Mesendoderm (in vitro differentiated cells): ENCODE measurements around the gene NLRC5.
"Not testable (repeated sequence)": the region's sequence is repeated elsewhere in the genome, so short reads cannot be mapped to it uniquely, and the experiment has no call there.

Experiments used
- DNase-seq: peaks from one replicate; pipeline ENCODE4 v3.0.0; 2013
- H2AK5ac ChIP-seq: 2 replicates; pipeline ENCODE4 v1.6.1; 2013; ENCODE audit warnings: low read length, inconsistent platforms
- H2BK120ac ChIP-seq: 2 replicates; pipeline ENCODE4 v1.6.1; 2013; ENCODE audit warnings: low read depth, mild to moderate bottlenecking, low read length, moderate library complexity, mixed read lengths
- H2BK15ac ChIP-seq: replicated peaks from 2 replicates; pipeline ENCODE4 v1.6.1; 2013; ENCODE audit warnings: low read depth, mild to moderate bottlenecking, moderate library complexity
- H2BK5ac ChIP-seq: 2 replicates; pipeline ENCODE4 v1.6.1; 2013; ENCODE audit warnings: low read length, inconsistent platforms
- H3K18ac ChIP-seq: 2 replicates; pipeline ENCODE4 v1.6.1; 2013; ENCODE audit warnings: mild to moderate bottlenecking, low read length, mixed read lengths
- H3K23ac ChIP-seq: one replicate; pipeline ENCODE4 v1.6.1; 2013; ENCODE audit warnings: low read length
- H3K27ac ChIP-seq: 2 replicates; pipeline ENCODE4 v1.5.1; 2013; ENCODE audit warnings: low read depth, mild to moderate bottlenecking, inconsistent platforms, low read length, moderate library complexity
- H3K27me3 ChIP-seq: 2 replicates; pipeline ENCODE4 v1.6.1; 2013; ENCODE audit warnings: low read length, control low read depth, mild to moderate bottlenecking, inconsistent platforms; ENCODE audit not compliant: insufficient read depth, poor library complexity
- H3K36me3 ChIP-seq: 2 replicates; pipeline ENCODE4 v1.6.1; 2013; ENCODE audit warnings: low read length, inconsistent platforms; ENCODE audit not compliant: control insufficient read depth, insufficient read depth
- H3K4ac ChIP-seq: one replicate; pipeline ENCODE4 v1.6.1; 2013; ENCODE audit warnings: low read depth, mild to moderate bottlenecking, low read length, moderate library complexity
- H3K4me1 ChIP-seq: 2 replicates; pipeline ENCODE4 v1.6.1; 2013; ENCODE audit warnings: low read depth, low read length, inconsistent platforms; ENCODE audit not compliant: control insufficient read depth
- H3K4me2 ChIP-seq: 2 replicates; pipeline ENCODE4 v1.6.1; 2013; ENCODE audit warnings: low read length
- H3K4me3 ChIP-seq: 2 replicates; pipeline ENCODE4 v1.5.1; 2013; ENCODE audit warnings: mild to moderate bottlenecking, low read length
- H3K56ac ChIP-seq: one replicate; pipeline ENCODE4 v1.6.1; 2013; ENCODE audit warnings: low read length
- H3K79me1 ChIP-seq: 2 replicates; pipeline ENCODE4 v1.6.1; 2013; ENCODE audit warnings: low read length, inconsistent platforms
- H3K79me2 ChIP-seq: 2 replicates; pipeline ENCODE4 v1.6.1; 2013; ENCODE audit warnings: mild to moderate bottlenecking, low read length; ENCODE audit not compliant: control insufficient read depth, insufficient read depth
- H3K9ac ChIP-seq: 2 replicates; pipeline ENCODE4 v1.6.1; 2013; ENCODE audit warnings: low read length, inconsistent platforms
- H4K5ac ChIP-seq: one replicate; pipeline ENCODE4 v1.6.1; 2013; ENCODE audit warnings: low read length
- H4K8ac ChIP-seq: one replicate; pipeline ENCODE4 v1.6.1; 2013; ENCODE audit warnings: low read depth, mild to moderate bottlenecking, control low read depth, low read length, moderate library complexity
- WGBS: extraction: QIAGEN DNeasy Blood & Tissue Kit; methylation state at CpG from one replicate; pipeline ENCODE4 v1.1.7; 2013; ENCODE audit warnings: low lambda C conversion rate, missing lambda C conversion rate; ENCODE audit not compliant: insufficient coverage; ENCODE audit errors: extremely low coverage; 5-methylcytosine and 5-hydroxymethylcytosine counted together

The NLRC5 gene

DNA sequence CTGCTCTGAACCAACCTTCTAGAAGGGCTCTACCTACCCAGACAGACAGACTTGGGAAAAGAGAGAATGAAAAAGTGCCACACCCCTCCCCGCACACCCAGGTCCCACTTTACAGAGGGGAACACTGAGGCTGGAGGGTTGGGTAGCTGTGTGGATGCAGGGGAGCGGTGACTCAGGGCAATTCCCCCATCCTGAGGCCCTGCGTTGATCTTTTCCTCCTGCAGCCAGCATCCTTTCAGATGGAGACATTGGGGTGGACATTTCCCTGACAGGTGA, 17.7 kb upstream of the NLRC5 start:
- no peak overlapping the region for H3K4ac ChIP-seq
- WGBS, result no CpG with 5 or more reads among the region's 3 CpGs

DNA sequence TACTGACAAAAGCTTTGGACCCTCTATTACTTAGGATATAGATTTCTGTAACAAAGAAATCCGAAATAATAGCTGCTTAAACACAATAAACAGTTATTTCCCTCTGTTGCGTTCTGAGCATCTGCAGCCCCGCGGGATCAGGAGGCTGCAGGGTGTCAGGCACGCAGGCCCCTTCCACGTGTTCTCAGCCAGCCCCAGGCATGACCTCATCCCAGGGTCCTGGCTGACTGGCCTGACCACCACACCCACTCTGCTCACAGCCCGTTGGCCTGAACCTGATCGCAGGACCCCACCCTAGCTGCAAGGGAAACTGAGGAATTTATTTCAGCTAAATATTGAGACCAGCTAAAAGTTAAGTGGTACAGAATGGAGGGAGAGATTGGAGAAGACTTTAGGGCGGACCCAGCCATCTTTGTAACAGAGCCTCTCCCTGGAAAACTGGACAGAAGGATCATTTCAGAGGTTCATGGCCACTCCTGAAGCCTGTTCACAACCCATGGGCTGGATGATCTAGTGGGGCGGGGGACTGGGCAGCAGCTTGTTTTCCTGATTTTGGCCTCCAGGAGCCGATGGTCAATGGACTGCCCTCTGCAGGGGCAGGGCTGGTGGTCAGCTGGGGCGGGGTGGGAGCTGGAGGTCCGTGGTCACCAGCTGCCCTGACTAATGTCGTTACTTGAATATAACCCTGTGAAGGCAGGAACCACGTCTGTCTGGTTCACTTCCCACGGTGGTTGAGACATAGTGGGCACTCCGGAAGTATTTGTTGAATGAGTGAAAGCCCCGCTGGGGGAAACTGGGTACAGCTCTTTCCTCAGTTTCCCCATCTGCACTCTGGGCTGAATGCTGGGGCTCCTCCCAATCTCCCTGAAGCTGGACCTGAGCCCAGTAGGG, 16.7 kb upstream of the NLRC5 start:
- Histone ChIP-seq H3K18ac (no peak overlapping the region), H4K5ac (no peak overlapping the region), H3K4me3 (no peak overlapping the region), H3K9ac (no peak overlapping the region), H3K79me1 (no peaks in the 10 kb centered on the region), H3K56ac (no peak overlapping the region), H4K8ac (no peak overlapping the region), H2BK5ac (no peak overlapping the region), H3K4ac (no peak overlapping the region), H3K4me1 (no peaks in the 10 kb centered on the region), H3K79me2 (no peaks in the 10 kb centered on the region), H2BK120ac (no peak overlapping the region), H3K27me3 (no peaks in the 10 kb centered on the region), H3K36me3 (no peaks in the 10 kb centered on the region), H2BK15ac (no peak overlapping the region), H3K23ac (no peak overlapping the region), H3K4me2 (no peak overlapping the region), H3K27ac (no peak overlapping the region), H2AK5ac (no peak overlapping the region)
- no peak for DNase-seq
- no CpG with 5 or more reads among the region's 18 CpGs for WGBS

More for the DNA sequence above, 17.7 kb upstream of the NLRC5 start:
- Histone ChIP-seq H3K27ac (no peak overlapping the region), H4K8ac (no peak overlapping the region), H3K4me3 (no peak overlapping the region), H3K79me2 (no peaks in the 10 kb centered on the region), H3K9ac (no peak overlapping the region), H3K4me2 (no peak overlapping the region), H3K56ac (no peak overlapping the region), H2AK5ac (no peak overlapping the region), H3K4me1 (no peaks in the 10 kb centered on the region), H2BK120ac (no peak overlapping the region), H2BK5ac (no peak overlapping the region), H3K18ac (no peak overlapping the region), H4K5ac (no peak overlapping the region), H3K36me3 (no peaks in the 10 kb centered on the region), H3K79me1 (no peaks in the 10 kb centered on the region), H2BK15ac (no peak overlapping the region), H3K23ac (no peak overlapping the region), H3K27me3 (no peaks in the 10 kb centered on the region)
- DNase-seq, result no peak

DNA sequence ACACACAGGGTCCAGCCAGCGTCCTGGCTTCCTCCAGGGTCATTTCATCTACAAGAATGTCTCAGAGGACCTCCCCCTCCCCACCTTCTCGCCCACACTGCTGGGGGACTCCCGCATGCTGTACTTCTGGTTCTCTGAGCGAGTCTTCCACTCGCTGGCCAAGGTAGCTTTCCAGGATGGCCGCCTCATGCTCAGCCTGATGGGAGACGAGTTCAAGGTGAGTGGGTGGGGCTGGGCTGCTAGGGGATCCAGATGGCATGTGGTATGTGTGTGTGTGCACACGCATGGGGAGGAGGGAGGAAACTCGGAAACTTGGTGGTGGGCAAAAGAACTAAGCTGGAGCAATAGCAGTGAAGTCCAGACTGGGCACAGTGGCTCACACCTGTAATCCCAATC, 16.1 kb upstream of the NLRC5 start:
- Histone ChIP-seq H2BK5ac (no peak overlapping the region), H4K5ac (no peak overlapping the region), H3K27me3 (no peaks in the 10 kb centered on the region), H2AK5ac (no peak overlapping the region), H3K4ac (no peak overlapping the region), H3K56ac (no peak overlapping the region), H4K8ac (no peak overlapping the region), H3K79me1 (no peaks in the 10 kb centered on the region), H2BK15ac (no peak overlapping the region), H3K4me2 (no peak overlapping the region), H3K36me3 (no peaks in the 10 kb centered on the region), H3K79me2 (no peaks in the 10 kb centered on the region), H3K27ac (no peak overlapping the region), H3K4me3 (no peak overlapping the region), H3K4me1 (no peaks in the 10 kb centered on the region), H2BK120ac (no peak overlapping the region), H3K23ac (no peak overlapping the region), H3K18ac (no peak overlapping the region), H3K9ac (no peak overlapping the region)
- no CpG with 5 or more reads among the region's 9 CpGs for WGBS
- no peak for DNase-seq

DNA sequence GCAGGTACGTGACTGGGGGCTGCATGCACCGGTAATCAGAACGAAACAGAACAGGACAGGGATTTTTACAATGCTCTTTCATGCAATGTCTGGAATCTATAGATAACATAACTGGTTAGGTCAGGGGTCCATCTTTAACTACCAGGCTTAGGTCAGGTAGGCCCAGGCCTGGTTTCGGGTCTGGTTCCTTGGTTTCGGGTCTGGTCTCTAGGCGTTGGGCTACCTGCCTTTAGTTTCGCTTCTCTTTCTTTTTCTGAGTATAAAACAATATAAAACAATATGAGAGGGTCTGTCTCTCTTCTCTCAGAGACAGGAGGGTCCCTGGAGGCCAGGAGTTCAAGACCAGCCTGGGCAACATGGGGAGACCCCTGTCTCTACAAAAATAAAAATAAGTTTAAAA, 15.5 kb upstream of the NLRC5 start:
- not testable (repeated sequence) for H3K79me2 ChIP-seq, H3K18ac ChIP-seq, H3K56ac ChIP-seq, H2BK5ac ChIP-seq, H3K4me2 ChIP-seq, DNase-seq, H2BK15ac ChIP-seq, H4K8ac ChIP-seq, H2AK5ac ChIP-seq, H2BK120ac ChIP-seq, H3K79me1 ChIP-seq, H3K27me3 ChIP-seq, H4K5ac ChIP-seq, H3K23ac ChIP-seq, H3K4ac ChIP-seq, H3K9ac ChIP-seq, H3K27ac ChIP-seq, H3K36me3 ChIP-seq, H3K4me1 ChIP-seq, H3K4me3 ChIP-seq
- whole genome bisulfite sequencing, result no CpG with 5 or more reads among the region's 7 CpGs

DNA sequence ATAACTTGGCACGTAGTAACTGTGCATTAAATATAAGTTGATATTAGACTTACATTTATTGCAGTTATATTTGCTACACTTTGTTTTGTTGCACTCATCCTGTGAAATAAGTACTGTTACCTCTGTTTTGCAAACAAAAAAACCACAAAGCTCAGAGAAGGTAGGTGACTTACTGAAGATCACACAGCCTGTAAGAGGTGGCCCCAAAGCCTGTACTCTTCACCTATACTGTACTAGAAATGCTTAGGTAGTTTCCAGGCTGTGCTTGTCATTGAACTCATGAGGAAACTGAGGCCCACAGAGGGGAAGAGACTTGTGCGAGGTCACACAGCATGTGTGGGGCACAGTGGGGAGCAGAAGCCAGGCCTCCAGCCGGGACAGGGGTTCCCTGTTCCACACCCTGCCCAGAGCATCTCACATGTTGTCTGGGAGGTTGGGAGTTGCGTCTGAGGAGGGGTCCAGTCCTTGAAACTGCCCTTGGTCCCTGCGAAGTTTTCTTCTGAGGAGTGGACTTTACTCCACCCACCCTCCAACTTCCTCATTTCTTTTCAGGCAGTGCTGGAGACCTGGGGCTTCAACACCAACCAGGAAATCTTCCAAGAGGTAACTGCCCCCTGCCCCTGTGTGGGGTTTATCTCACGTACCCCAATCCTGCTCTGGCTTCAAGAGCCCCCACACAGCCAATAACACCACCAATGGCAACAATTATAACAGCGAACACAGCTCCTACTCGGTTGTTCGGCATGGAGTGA, 14.6 kb upstream of the NLRC5 start:
- H3K27me3 ChIP-seq, result no peaks in the 10 kb centered on the region
- H4K8ac ChIP-seq, result no peak overlapping the region
- no peaks in the 10 kb centered on the region for H3K36me3 ChIP-seq
- no peak overlapping the region for H3K27ac ChIP-seq
- no peak overlapping the region for H3K18ac ChIP-seq
- no peak overlapping the region for H2AK5ac ChIP-seq
- H3K56ac ChIP-seq, result no peak overlapping the region
- H3K4me1 ChIP-seq, result no peaks in the 10 kb centered on the region
- H3K23ac ChIP-seq, result no peak overlapping the region
- no peak overlapping the region for H3K4me3 ChIP-seq
- no peaks in the 10 kb centered on the region for H3K79me1 ChIP-seq
- H2BK15ac ChIP-seq, result no peak overlapping the region
- H3K79me2 ChIP-seq, result no peaks in the 10 kb centered on the region
- H3K4ac ChIP-seq, result no peak overlapping the region
- no peak overlapping the region for H2BK120ac ChIP-seq
- no peak for DNase-seq
- no CpG with 5 or more reads among the region's 9 CpGs for WGBS
- no peak overlapping the region for H3K9ac ChIP-seq
- no peak overlapping the region for H4K5ac ChIP-seq
- no peak overlapping the region for H2BK5ac ChIP-seq
- no peak overlapping the region for H3K4me2 ChIP-seq
